Measurements from ENCODE around the gene HS1BP3. TPM values are rescaled to one million over a fixed set of nuclear protein-coding genes. Genes with fewer than 3 reads are reported as not detected.
A peak's percentile ranks its signal among the peaks of the same experiment; 100 is the strongest.

The HS1BP3 gene
- total RNA-seq, 1 experiment from 2014 or later = 19.6 TPM

DNA sequence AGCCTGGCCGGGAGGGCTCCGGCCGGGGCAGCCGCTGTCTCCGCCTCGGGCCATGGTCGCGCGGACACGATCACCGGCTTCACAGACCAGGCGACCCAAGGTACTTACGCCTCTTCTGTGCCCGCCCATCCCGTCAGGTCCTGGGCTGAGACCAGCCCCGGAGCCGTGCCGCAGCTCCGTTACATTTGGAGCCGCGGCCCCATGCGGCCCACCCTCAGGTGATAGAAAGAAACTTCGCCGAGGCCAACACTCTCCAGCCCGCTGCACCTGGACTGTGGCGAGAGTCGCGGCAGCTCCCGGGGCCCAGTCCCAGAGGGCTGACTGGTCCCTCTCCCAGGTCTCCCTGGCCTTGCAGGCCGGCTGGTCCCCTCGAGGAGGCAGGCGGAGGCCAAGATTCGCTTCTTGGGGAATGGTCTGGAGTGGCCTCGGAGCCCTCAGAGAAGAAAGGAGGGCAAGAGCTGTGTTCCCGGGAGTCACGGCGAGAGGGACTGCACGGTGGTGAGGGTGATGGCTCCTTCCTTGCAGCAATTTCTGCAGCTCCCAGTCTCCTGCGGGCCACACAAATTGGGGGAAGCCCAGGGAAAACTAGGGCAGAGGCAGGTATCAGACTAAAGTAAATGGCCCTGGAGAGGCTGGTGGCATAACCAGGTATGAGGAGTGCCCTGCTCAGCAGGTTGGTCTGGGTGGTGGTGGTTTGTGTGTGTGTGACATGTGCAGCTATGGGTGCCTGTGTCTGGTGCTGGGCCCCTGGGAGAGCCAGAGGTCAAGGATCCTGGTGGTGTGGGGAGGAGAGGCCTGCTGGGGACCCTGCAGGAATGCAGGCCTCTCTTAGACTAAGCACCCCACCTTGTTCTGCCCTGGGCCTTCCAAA, 16.9 kb upstream of the HS1BP3 start:
- Histone ChIP-seq H3K9me2 (replicated peaks; ENCODE audit: low read length) (no peaks in the 10 kb centered on the region), H4K20me1 (ENCODE audit: low read length) (no peaks in the 10 kb centered on the region), H3K4me2 (ENCODE audit: low read length) (no peak overlapping the region), H3K36me3 (ENCODE audit: low read depth, low read length) (no peaks in the 10 kb centered on the region), H3F3A (ENCODE audit: low read length, unreplicated experiment) (no peaks in the 10 kb centered on the region), H2AFZ (ENCODE audit: low read length) (no peak overlapping the region), H3K4me1 (ENCODE audit: insufficient read depth, low read length) (no peaks in the 10 kb centered on the region), H3K79me2 (ENCODE audit: low read length) (no peaks in the 10 kb centered on the region), H3K27ac (ENCODE audit: low read length) (no peak overlapping the region), H3K4me3 (ENCODE audit: low read length) (no peak overlapping the region), H3K27me3 (ENCODE audit: low read length) (peaks cover 43% of the 10 kb centered on the region), H3K9me3 (ENCODE audit: low read length) (no peaks in the 10 kb centered on the region), H3K9ac (ENCODE audit: low read length) (no peak overlapping the region)
- no TSS peak for BruUV-seq (replicated peaks)
- ChIA-PET CTCF (no interaction called here), POLR2A (ENCODE audit: unreplicated experiment) (no interaction called here)
- intact Hi-C loops (cut with micrococcal nuclease) = no loop called here
- no peak for TF ChIP-seq CTCF (conservative IDR thresholded peaks at IDR 0.05; ENCODE audit: low read depth, low read length)
- TF ChIP-seq EZH2 (IDR thresholded peaks at IDR 0.05; ENCODE audit: low read length, unreplicated experiment) = no peak
- ATAC-seq (no peak; the same call in none of the 2 replicates), DNase-seq (no peak)

- CTCF ChIA-PET = no interaction called here
These were observed 16.2 kb upstream of the HS1BP3 start for GRCh38 chr2:20667151-20667530.

More at GRCh38 chr2:20667151-20667530, 16.2 kb upstream of the HS1BP3 start:
- no peaks in the 10 kb centered on the region for H3K9me3 ChIP-seq (ENCODE audit: low read length)
- no peaks in the 10 kb centered on the region for H3F3A ChIP-seq (ENCODE audit: low read length, unreplicated experiment)
- no peak overlapping the region for H3K27ac ChIP-seq (ENCODE audit: low read length)
- ATAC-seq (peak; percentile 34), DNase-seq (no peak)
- intact Hi-C loops (cut with micrococcal nuclease) = no loop called here
- no peaks in the 10 kb centered on the region for H3K36me3 ChIP-seq (ENCODE audit: low read depth, low read length)
- POLR2A ChIA-PET (ENCODE audit: unreplicated experiment) = no interaction called here
- TF ChIP-seq CTCF (conservative IDR thresholded peaks at IDR 0.05; ENCODE audit: low read depth, low read length) (no peak), EZH2phosphoT487 (IDR thresholded peaks at IDR 0.05; ENCODE audit: borderline replicate concordance, low read length) (no peak), EZH2 (IDR thresholded peaks at IDR 0.05; ENCODE audit: low read length, unreplicated experiment) (no peak)
- H3K9ac ChIP-seq (ENCODE audit: low read length) = no peak overlapping the region
- H3K4me1 ChIP-seq (ENCODE audit: insufficient read depth, low read length) = no peaks in the 10 kb centered on the region
- peaks cover 43% of the 10 kb centered on the region for H3K27me3 ChIP-seq (ENCODE audit: low read length)
- no peak overlapping the region for H3K4me2 ChIP-seq (ENCODE audit: low read length)
- no peak overlapping the region for H3K4me3 ChIP-seq (ENCODE audit: low read length)
- H3K79me2 ChIP-seq (ENCODE audit: low read length) = no peaks in the 10 kb centered on the region
- no peaks in the 10 kb centered on the region for H3K9me2 ChIP-seq (replicated peaks; ENCODE audit: low read length)
- H4K20me1 ChIP-seq (ENCODE audit: low read length) = no peaks in the 10 kb centered on the region
- BruUV-seq (replicated peaks) = no TSS peak
- no peak overlapping the region for H2AFZ ChIP-seq (ENCODE audit: low read length)

All from PC-3 (cell line).